Ishikawa (cell line): Measurements from ENCODE around the gene MARCKS.

Source experiments
- CREB1 ChIP-seq: IDR thresholded peaks from 2 replicates; pipeline ENCODE4 v1.6.1; 2012; ENCODE audit warnings: low read depth
- EGR1 ChIP-seq: IDR thresholded peaks from 2 replicates; pipeline ENCODE4 v1.6.1; 2012
- FOXM1 ChIP-seq: IDR thresholded peaks from 2 replicates; pipeline ENCODE4 v1.6.1; 2012; ENCODE audit warnings: low read depth, borderline replicate concordance
- TF ChIP-seq, protein P1 (sequence below): IDR thresholded peaks from 2 replicates; pipeline ENCODE4 v1.6.1; 2012

DNA sequence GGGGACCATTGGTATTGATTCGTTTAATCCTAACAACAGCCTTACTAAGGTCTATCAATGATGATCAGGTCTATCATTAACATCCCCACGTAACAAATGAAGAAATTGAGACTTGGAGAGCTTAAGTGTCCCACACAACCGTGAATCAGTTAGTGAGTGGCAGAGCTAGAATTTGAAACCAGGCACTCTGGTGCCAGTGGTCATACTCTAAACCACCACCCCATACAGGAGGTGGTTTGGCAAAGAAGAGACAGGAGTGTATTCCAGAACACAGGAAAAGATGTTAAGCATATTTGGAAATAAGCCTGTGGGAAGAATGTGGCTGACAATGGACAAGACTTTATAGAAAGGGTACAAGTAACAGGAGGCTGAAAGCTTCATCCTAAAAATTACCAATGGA is 35.7 kb upstream of the MARCKS start:
- no peak for TF ChIP-seq FOXM1
- TF ChIP-seq CREB1, result no peak
- TF ChIP-seq EGR1, result no peak
- TF ChIP-seq, protein P1, sequence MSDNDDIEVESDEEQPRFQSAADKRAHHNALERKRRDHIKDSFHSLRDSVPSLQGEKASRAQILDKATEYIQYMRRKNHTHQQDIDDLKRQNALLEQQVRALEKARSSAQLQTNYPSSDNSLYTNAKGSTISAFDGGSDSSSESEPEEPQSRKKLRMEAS, result no peak
